Motor neuron (in vitro differentiated cells): Measurements from ENCODE around the gene TLL1. TPM values are rescaled to one million over a fixed set of nuclear protein-coding genes. Genes with fewer than 3 reads are reported as not detected.

Experiments
- ATAC-seq, 8 experiments: fragments of 200-7000 bp; cut with Tn5 transposase; replicated peaks in 6 of 8; 2 replicates each; pipeline ENCODE4 v1.8.0; 2021; ENCODE audit warnings: mild to moderate bottlenecking in 8 of 8, moderate library complexity in 8 of 8
- H3K27ac ChIP-seq, 2 donors: fragments of 250-450 bp; sonication (Bioruptor Pico); 2 replicates each; pipeline ENCODE4 v1.9.0; 2021; ENCODE audit warnings: antibody characterized with exemption in 2 of 2, mild to moderate bottlenecking in 2 of 2, moderate library complexity in 1 of 2
- H3K4me1 ChIP-seq, 2 donors: fragments of 250-450 bp; sonication (Bioruptor Pico); replicated peaks in 1 of 2; 2 replicates each; pipeline ENCODE4 v1.6.1; 2021; ENCODE audit warnings: antibody characterized with exemption in 2 of 2, mild to moderate bottlenecking in 2 of 2, moderate library complexity in 1 of 2
- H3K4me3 ChIP-seq, 5 donors: fragments of 250-450 bp; sonication (Bioruptor Pico); 2 replicates each; pipeline ENCODE4 v1.9.0; 2021; ENCODE audit warnings: antibody characterized with exemption in 5 of 5, mild to moderate bottlenecking in 5 of 5, moderate library complexity in 4 of 5
- WGBS, 10 experiments: fragments of 450-650 bp; shearing (Covaris generic); methylation state at CpG; one replicate each; pipeline ENCODE4 v1.0.0; 2022; 5-methylcytosine and 5-hydroxymethylcytosine counted together
- in situ Hi-C, 9 experiments: fragments of 400-800 bp; cut with MboI; loops; one replicate each; pipeline ENCODE4 v1.15.0; 2021; ENCODE audit warnings: low sequenced_read_pairs in 9 of 9, low pct_unique_long_range_greater_than_20kb in 2 of 9; ENCODE audit not compliant: unreplicated experiment in 9 of 9
- total RNA-seq, 8 experiments: library from RNA; unstranded; fragments of 300-600 nt; gene quantifications; 2 replicates each; pipeline versions ENCODE4 v1.2.3 to v1.2.4, GENCODE V29; 2022

TLL1 gene
- total RNA-seq, 8 experiments from 2014 or later = 0.05 to 0.36 (median 0.13) TPM; not detected in 2

DNA sequence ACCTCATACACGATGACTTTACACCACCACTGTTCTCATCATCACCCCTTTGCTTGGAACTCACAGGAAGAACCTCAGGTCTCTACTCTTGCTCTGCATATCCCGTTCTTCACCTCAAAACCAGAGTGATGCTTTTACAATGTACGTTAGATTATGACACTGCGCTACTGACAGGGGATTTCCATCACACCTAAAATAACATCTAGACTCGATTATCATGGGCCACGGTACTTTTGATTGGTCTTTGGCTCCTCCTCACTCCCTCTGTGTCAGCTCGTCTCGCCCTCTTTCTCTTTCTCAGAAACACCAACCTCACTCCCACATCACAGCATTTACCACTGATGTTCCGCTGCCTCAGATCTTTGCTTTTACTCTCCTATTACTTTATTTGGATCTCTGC is 172.4 kb downstream of the TLL1 start:
- no peak for ATAC-seq
- no peak overlapping the region for H3K27ac ChIP-seq
- in situ Hi-C loops = no loop called here
- H3K4me3 ChIP-seq = no peak overlapping the region
- WGBS, 10 experiments = 23 to 94% (median 84%) methylated on average over 4 to 9 of the region's 9 CpGs
- H3K4me1 ChIP-seq = no peaks in the 10 kb centered on the region

DNA sequence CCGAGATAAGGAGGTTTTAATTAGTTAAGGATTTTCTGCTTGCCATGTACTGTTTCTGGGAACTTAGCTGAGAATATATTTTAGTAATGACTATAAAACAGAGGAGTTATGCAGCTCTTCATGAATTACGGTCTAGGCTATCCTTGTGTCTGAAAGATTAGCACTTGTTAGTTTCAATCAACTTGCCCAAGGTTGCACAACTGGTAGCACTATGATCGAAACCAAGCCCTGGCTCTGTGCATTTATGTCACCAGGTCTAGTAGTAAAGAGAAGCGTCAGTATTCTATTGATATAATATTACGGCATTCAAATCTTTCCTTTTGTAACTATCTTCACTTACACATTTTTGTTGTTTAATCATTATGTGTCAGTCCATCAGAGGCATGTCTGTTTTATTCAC is 176.0 kb downstream of the TLL1 start:
- in situ Hi-C loops = no loop called here
- Histone ChIP-seq H3K4me3 (no peak overlapping the region), H3K4me1 (no peaks in the 10 kb centered on the region), H3K27ac (no peak overlapping the region)
- ATAC-seq = no peak
- 22 to 96% (median 91%) methylated on average over 2 to 5 of the region's 5 CpGs for WGBS, 10 experiments

DNA sequence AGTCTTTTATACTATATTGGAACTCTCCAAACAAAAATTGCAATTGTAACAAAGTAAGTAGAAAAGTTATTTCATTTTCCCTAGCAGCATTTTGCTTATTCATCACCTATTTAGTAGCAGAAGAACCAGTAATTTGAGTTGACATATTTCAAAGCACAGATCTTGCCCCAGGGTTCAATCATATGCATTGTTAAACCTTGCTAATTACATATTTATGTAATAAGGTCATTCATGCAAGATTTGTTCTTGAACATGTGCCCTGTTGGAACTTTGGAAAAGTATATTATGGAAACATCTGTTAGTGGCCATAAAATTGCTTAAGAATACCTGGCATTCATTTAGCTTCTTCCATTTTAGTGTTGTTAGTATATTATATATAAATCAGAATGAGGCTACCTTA is 191.7 kb downstream of the TLL1 start:
- no peaks in the 10 kb centered on the region for H3K4me1 ChIP-seq
- no peak overlapping the region for H3K4me3 ChIP-seq
- peak in 3 of 8 experiments; percentile 18 to 83 (median 31) for ATAC-seq
- in situ Hi-C loops = no loop called here
- H3K27ac ChIP-seq = no peak overlapping the region

DNA sequence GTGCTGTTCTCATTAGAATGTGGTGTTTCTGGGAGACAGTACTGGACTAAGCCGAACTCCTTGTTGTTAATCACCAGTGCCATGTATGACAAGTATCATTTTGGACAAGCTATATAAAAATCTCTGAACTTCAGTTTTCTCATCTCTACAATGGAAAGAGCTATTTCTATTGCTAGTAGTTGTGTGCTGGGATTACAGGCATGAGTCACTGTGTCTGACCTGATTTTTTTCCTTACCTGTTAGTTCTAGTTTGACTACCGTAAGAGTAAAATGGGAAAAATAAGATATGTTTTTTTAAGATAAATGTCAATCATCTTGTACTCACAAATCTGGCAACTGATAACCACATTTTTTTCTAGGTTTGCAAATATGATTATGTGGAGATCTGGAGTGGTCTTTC is 192.3 kb downstream of the TLL1 start:
- in situ Hi-C loops = no loop called here
- Histone ChIP-seq H3K4me3 (no peak overlapping the region), H3K27ac (no peak overlapping the region), H3K4me1 (no peaks in the 10 kb centered on the region)
- WGBS, 10 experiments = 0 to 100% (median 87%) methylated on average over 1 to 2 of the region's 2 CpGs; no CpG with 5 or more reads in 3 of the 10 experiments
- no peak for ATAC-seq

DNA sequence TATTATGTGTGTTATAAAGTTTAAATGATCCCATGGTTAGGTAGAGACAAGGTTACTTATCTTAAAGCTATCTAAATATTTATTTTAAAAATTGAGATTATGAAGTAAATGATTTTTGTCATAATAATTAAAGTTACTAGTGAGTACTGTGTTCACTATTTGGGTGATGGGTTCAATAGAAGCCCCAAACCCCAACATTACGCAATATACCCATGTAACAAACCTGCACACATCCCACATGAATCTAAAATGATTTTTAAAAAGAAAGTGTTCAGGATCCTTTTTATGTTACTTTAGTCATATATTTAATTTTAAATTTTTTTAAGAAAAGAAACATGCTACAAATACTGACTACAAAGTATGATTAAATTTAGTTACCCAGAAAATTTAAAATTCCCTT is 193.9 kb downstream of the TLL1 start:
- 13 to 100% (median 100%) methylated on average over 1 of the region's 1 CpG for WGBS, 10 experiments
- in situ Hi-C loops = no loop called here

DNA sequence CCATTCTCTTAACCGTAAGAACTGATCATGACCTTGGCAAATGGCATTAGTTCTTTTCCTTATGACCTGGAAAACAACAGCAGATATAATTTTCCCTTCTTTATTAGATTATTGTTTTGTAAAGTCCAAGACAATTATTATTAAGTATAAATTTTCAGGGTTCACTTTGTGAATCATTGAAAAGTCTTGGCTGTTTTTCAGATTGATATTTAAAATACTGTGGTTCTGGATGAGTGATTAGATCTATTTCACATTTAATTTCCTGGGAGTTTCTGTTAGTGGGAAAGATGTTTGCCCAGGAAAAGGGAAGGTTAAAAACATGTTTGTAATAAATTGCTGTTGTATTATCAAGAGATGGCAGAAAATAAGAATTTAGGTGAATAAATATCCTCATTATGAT is 194.9 kb downstream of the TLL1 start:
- no peak for ATAC-seq

More for the DNA sequence above, 193.9 kb downstream of the TLL1 start:
- ATAC-seq = no peak
- Histone ChIP-seq H3K27ac (no peak overlapping the region), H3K4me3 (no peak overlapping the region), H3K4me1 (no peaks in the 10 kb centered on the region)

DNA sequence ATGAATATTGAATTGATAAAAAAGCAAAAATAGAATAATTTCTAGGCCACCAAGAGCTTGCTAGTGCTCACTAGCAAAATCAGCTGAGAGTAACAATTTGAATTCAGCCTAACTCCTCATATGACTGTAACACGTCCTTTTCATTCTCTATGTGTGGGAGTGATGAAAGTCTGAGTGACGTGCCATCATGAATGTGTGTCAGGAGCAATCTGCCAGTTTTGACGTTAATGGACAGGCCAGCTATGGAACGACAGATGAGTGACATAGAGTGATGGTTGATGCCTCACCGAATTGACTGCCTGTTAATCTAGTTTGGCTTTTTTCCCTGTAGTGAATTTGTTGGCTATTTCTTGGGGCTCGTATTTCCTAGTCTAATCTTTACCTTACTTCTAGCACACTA is 200.7 kb downstream of the TLL1 start:
- H3K4me3 ChIP-seq = no peak overlapping the region
- 0 to 100% (median 86%) methylated on average over 1 to 5 of the region's 6 CpGs for WGBS, 10 experiments
- ATAC-seq = no peak
- no peak overlapping the region for H3K27ac ChIP-seq
- H3K4me1 ChIP-seq = no peaks in the 10 kb centered on the region
- in situ Hi-C loops = no loop called here

More for the DNA sequence above, 194.9 kb downstream of the TLL1 start:
- no peaks in the 10 kb centered on the region for H3K4me1 ChIP-seq
- H3K27ac ChIP-seq = no peak overlapping the region
- in situ Hi-C loops = no loop called here
- no peak overlapping the region for H3K4me3 ChIP-seq
- 13 to 100% (median 85%) methylated on average over 1 of the region's 1 CpG; no CpG with 5 or more reads in 2 of the 10 experiments for WGBS, 10 experiments

DNA sequence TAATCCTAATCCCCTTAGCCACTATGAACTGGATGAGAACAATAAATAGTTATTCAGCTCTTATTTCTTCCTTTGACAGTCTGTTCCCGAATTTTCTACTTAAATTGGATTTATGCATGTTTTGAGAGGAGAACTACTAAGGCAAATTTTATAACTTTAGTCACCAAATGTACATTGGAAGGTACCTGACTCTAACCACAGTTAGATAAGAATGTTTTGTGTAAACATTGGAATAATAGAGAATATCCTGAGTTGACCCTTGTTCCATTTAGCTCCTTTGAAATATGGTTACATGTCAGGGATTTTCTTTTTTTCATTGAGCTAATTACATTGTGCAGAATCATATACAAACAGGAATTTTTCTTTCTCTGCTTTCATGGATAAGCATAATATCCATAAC is 202.6 kb downstream of the TLL1 start:
- no peak for ATAC-seq
- in situ Hi-C loops = loop anchor here in 4 of 9 experiments (25.0 kb wide), 1 partner anchor 538 kb away; no protein-coding TSS in a partner anchor
- Histone ChIP-seq H3K4me3 (no peak overlapping the region), H3K27ac (no peak overlapping the region), H3K4me1 (no peaks in the 10 kb centered on the region)
- WGBS, 10 experiments = 0 to 100% (median 60%) methylated on average over 1 of the region's 1 CpG; no CpG with 5 or more reads in 1 of the 10 experiments

DNA sequence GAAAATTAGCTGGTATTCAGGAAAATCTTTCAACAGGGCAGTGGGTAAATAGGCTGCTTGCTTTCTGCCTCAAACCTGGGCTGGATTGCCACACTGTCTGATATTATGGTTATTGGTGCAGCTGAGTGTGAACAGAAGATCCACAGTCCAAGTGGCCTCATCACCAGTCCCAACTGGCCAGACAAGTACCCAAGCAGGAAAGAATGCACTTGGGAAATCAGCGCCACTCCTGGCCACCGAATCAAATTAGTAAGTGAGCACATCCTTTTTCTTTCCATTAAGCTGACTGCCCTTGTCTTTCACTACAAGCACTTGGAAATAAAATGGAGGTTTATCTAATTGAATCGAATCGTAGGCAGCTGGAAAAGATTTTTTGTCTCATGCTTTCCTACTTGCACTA is 204.7 kb downstream of the TLL1 start:
- Histone ChIP-seq H3K4me3 (no peak overlapping the region), H3K4me1 (no peaks in the 10 kb centered on the region), H3K27ac (no peak overlapping the region)
- peak in 1 of 8 experiments; percentile 24 for ATAC-seq
- in situ Hi-C loops = loop anchor here in 4 of 9 experiments (25.0 kb wide), 1 partner anchor 540 kb away; no protein-coding TSS in a partner anchor
- 25 to 100% (median 68%) methylated on average over 1 to 4 of the region's 4 CpGs; no CpG with 5 or more reads in 2 of the 10 experiments for WGBS, 10 experiments

DNA sequence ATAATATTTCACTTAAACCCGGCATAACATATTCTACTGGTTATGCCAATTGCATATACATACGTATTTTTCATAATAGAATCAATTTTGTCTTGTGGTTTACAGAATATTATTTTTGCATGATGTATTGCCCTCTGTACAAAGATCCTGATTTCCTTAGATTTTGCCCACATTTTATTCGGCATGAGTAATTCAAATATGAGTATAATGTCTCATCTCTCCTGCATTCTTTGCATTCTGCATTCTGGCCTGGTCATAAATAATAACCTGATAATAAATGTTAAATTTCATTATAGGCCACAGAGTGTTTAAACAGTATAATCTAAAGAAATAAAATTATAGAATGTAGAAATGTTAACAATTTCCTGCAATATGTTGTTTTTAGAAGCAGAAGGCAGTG is 205.3 kb downstream of the TLL1 start:
- Histone ChIP-seq H3K27ac (no peak overlapping the region), H3K4me1 (no peaks in the 10 kb centered on the region), H3K4me3 (no peak overlapping the region)
- no peak for ATAC-seq
- in situ Hi-C loops = loop anchor here in 4 of 9 experiments (25.0 kb wide), 1 partner anchor 541 kb away; no protein-coding TSS in a partner anchor
- WGBS, 10 experiments = 11 to 100% (median 89%) methylated on average over 2 to 3 of the region's 3 CpGs

DNA sequence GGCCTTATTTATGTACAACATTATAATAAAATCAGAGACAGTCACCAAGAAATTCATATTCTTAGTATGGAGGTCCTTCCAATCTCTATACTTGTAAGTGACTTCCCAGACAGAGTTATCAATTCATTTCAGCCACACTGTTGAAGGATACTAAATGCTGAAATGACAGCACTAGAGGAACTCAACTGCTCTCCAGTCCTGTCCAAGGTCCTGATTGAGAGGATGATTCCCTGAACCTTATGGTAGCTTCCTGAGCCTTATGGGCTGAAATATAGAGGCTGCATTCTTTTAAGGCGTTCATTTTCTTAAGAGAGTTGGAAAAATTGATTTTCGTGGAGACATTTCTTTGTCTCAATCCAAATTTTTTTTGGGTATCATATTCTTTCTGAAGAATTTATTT is 205.9 kb downstream of the TLL1 start:
- no peak overlapping the region for H3K4me3 ChIP-seq

DNA sequence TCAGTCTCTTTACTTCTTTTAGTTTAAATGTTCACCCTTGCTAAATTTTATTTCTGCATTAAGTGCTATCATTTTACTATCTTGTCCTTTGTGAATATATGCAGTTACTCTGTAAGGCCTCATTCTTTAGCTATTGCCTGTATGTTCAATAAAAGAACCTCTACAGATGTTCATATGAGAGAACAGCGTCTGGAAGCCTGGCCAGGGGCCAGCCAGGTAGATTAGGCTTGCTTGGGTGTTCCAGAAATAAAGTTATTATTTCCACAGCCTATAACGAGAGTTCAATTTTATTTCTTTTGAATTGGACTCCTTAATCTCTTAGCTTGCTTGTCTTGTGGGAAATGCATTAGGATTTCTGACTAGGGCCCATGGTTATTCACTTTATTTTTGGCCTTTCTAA is 214.5 kb downstream of the TLL1 start:
- Histone ChIP-seq H3K4me3 (no peak overlapping the region), H3K4me1 (no peaks in the 10 kb centered on the region), H3K27ac (no peak overlapping the region)
- in situ Hi-C loops = loop anchor here in 5 of 9 experiments (10.0 to 25.0 kb wide), 2 partner anchors 543 to 550 kb away; no protein-coding TSS in a partner anchor
- no peak for ATAC-seq
- WGBS, 10 experiments = 4 to 100% (median 85%) methylated on average over 1 to 2 of the region's 2 CpGs; no CpG with 5 or more reads in 1 of the 10 experiments

More for the DNA sequence above, 205.9 kb downstream of the TLL1 start:
- Histone ChIP-seq H3K4me1 (no peaks in the 10 kb centered on the region), H3K27ac (no peak overlapping the region)
- in situ Hi-C loops = loop anchor here in 4 of 9 experiments (25.0 kb wide), 1 partner anchor 542 kb away; no protein-coding TSS in a partner anchor
- ATAC-seq = peak in 1 of 8 experiments; percentile 44
- 20 to 86% (median 61%) methylated on average over 1 to 2 of the region's 2 CpGs; no CpG with 5 or more reads in 4 of the 10 experiments for WGBS, 10 experiments

DNA sequence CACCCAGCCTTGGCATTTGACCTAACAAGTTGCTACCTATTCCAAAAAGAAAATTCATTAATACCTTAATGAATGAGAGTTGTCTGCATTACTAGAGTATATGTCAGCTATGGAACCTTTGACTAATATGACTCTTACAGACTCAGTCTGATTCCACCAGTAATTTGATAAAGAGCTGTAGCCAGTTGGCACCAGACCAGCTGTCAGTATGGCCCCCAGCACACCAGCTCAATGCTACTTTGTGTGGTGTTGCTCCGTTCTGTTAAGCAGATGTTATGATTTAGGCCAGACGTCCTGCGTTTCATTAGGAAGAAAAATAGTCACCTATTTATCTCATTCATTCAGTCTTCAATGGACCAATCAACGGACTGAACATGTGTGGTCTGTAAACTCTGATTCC is 215.5 kb downstream of the TLL1 start:
- 0 to 86% (median 45%) methylated on average over 1 to 4 of the region's 4 CpGs; no CpG with 5 or more reads in 2 of the 10 experiments for WGBS, 10 experiments
- Histone ChIP-seq H3K4me1 (peaks cover 0 to 4% of the 10 kb centered on the region in 2 donors), H3K4me3 (no peak overlapping the region), H3K27ac (no peak overlapping the region)
- in situ Hi-C loops = loop anchor here in 5 of 9 experiments (10.0 to 25.0 kb wide), 2 partner anchors 544 to 551 kb away; no protein-coding TSS in a partner anchor
- no peak for ATAC-seq

DNA sequence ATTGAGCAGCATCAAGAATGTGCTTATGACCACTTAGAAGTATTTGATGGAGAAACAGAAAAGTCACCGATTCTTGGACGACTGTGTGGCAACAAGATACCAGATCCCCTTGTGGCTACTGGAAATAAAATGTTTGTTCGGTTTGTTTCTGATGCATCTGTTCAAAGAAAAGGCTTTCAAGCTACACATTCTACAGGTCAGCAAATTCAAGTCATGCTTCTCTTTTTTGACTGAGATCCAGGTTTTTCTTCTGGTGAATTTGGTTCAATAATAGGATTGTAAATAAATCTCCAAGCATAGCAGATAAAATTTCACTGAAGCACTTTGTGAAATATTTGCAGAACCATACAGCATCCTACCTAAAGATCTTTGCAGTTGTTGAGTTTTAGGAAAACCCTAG is 218.1 kb downstream of the TLL1 start:
- no peak for ATAC-seq
- no peak overlapping the region for H3K4me3 ChIP-seq
- H3K4me1 ChIP-seq = peaks cover 0 to 5% of the 10 kb centered on the region in 2 donors
- in situ Hi-C loops = loop anchor here in 8 of 9 experiments (10.0 to 25.0 kb wide), 4 partner anchors 546 to 566 kb away; no protein-coding TSS in a partner anchor
- 0 to 91% (median 57%) methylated on average over 2 to 3 of the region's 3 CpGs for WGBS, 10 experiments
- no peak overlapping the region for H3K27ac ChIP-seq
